Activated B cell treated with CpG ODN at 0.5 μM for 24 hours (primary cell): Measurements from ENCODE around the gene NECAB3. TPM values are rescaled to one million over a fixed set of nuclear protein-coding genes. Genes with fewer than 3 reads are reported as not detected.
A peak's percentile ranks its signal among the peaks of the same experiment; 100 is the strongest.

Experiments used
- ATAC-seq: fragments of 200-7000 bp; cut with Tn5 transposase; one replicate; pipeline ENCODE4 v1.10.0; 2021; ENCODE audit warnings: low read depth, mild to moderate bottlenecking, moderate library complexity
- CTCF ChIA-PET: fragments of 350-600 bp; sonication (Branson Sonifier 250); formaldehyde crosslinking; loops from one replicate; lab custom pipeline; 2021; ENCODE audit warnings: antibody characterized with exemption; lab: Charles Lee
- POLR2A ChIA-PET: fragments of 350-600 bp; sonication (Branson Sonifier 250); formaldehyde crosslinking; loops from one replicate; lab custom pipeline; 2021; ENCODE audit warnings: antibody characterized with exemption; lab: Charles Lee
- DNase-seq: peaks from one replicate; pipeline ENCODE4 v3.0.0; 2022
- H3K27ac Mint-ChIP-seq: one replicate; pipeline ENCODE4 v1.8.0; 2020; ENCODE audit warnings: mixed read lengths
- H3K27me3 Mint-ChIP-seq: one replicate; pipeline ENCODE4 v1.8.0; 2021; ENCODE audit warnings: mixed read lengths
- H3K36me3 Mint-ChIP-seq: one replicate; pipeline ENCODE4 v1.8.0; 2021; ENCODE audit warnings: low read depth, mixed read lengths
- H3K4me1 Mint-ChIP-seq: one replicate; pipeline ENCODE4 v1.8.0; 2021; ENCODE audit warnings: mixed read lengths
- H3K4me3 Mint-ChIP-seq: one replicate; pipeline ENCODE4 v1.8.0; 2020; ENCODE audit warnings: mild to moderate bottlenecking, mixed read lengths
- H3K9me3 Mint-ChIP-seq: one replicate; pipeline ENCODE4 v1.8.0; 2020; ENCODE audit warnings: mixed read lengths
- intact Hi-C: fragments of 100-400 bp; cut with micrococcal nuclease; formaldehyde crosslinking; loops from one replicate; pipeline ENCODE4 v1.15.1; 2024
- total RNA-seq: library from RNA; stranded (reverse); gene quantifications from 2 replicates; pipeline ENCODE4 v1.2.3, GENCODE V29; 2022
- TF ChIP-seq, protein P1 (sequence below): fragments of 200-600 bp; IDR thresholded peaks from one replicate; pipeline ENCODE4 v1.8.0; 2022; ENCODE audit warnings: antibody characterized with exemption, mild to moderate bottlenecking

NECAB3 gene
- total RNA-seq, 1 donor from 2014 or later, result 7.5 TPM

GRCh38 chr20:33681288-33681687, 7.1 kb upstream of the NECAB3 start:
- Mint-ChIP-seq H3K4me1 (peaks cover 47% of the 10 kb centered on the region), H3K27me3 (no peaks in the 10 kb centered on the region), H3K9me3 (no peaks in the 10 kb centered on the region), H3K36me3 (no peaks in the 10 kb centered on the region), H3K27ac (no peak overlapping the region), H3K4me3 (no peak overlapping the region)
- CTCF ChIA-PET, result interaction anchor here (0.8 kb wide), 1 partner anchor 14 kb away, joined by 3 read pairs; no protein-coding TSS in a partner anchor
- intact Hi-C loops, result no loop called here
- ATAC-seq (no peak), DNase-seq (no peak)
- POLR2A ChIA-PET, result interaction anchor here (1.5 kb wide), 1 partner anchor 38 kb away, joined by 3 read pairs; the partner anchor contains the start of gene PXMP4
- TF ChIP-seq, protein P1, sequence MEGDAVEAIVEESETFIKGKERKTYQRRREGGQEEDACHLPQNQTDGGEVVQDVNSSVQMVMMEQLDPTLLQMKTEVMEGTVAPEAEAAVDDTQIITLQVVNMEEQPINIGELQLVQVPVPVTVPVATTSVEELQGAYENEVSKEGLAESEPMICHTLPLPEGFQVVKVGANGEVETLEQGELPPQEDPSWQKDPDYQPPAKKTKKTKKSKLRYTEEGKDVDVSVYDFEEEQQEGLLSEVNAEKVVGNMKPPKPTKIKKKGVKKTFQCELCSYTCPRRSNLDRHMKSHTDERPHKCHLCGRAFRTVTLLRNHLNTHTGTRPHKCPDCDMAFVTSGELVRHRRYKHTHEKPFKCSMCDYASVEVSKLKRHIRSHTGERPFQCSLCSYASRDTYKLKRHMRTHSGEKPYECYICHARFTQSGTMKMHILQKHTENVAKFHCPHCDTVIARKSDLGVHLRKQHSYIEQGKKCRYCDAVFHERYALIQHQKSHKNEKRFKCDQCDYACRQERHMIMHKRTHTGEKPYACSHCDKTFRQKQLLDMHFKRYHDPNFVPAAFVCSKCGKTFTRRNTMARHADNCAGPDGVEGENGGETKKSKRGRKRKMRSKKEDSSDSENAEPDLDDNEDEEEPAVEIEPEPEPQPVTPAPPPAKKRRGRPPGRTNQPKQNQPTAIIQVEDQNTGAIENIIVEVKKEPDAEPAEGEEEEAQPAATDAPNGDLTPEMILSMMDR, result no peak

GRCh38 chr20:33680686-33681085, 6.5 kb upstream of the NECAB3 start:
- intact Hi-C loops, result no loop called here
- Mint-ChIP-seq H3K4me1 (peaks cover 47% of the 10 kb centered on the region), H3K36me3 (no peaks in the 10 kb centered on the region), H3K27me3 (no peaks in the 10 kb centered on the region), H3K27ac (no peak overlapping the region), H3K9me3 (no peaks in the 10 kb centered on the region), H3K4me3 (no peak overlapping the region)
- ChIA-PET CTCF (no interaction called here), POLR2A (interaction anchor here (1.5 kb wide), 1 partner anchor 39 kb away, joined by 3 read pairs; the partner anchor contains the start of gene PXMP4)
- ATAC-seq, result no peak
- no peak for DNase-seq
- TF ChIP-seq, protein P1, result no peak

DNA sequence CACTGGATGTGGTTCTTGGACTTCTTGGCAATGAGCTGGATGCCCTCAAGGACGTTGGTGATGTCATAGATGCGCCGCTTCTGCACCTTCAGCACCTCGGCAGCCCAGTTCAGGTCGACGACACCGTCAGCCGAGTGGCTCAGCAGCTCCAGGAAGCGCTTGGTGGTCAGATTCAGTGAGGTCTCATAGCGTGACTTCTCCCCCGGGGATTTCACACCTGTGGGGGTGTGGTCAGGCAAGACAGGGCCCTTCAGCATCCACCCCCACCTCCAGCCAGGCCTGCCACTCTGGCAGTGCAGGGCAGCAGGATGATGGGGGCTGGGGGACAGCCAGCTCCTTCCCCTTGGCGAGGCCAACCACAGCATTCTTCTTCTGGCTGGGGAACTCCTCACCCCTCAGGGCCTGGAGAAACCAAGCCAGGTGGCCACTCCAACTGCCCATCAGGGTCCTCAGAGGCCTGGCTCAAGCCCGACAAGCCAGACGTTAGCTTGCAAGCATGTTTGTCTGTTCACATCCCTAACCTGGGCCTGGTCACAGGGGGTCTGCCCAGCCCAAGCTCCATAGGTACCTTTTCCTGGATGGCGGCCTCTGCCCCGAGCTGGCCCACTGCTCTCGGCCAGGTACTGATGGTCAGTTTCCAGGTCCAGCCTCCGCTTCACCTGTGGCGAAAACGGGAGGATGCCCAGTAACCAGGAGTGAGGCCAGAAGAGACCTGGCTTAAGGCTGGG, 5.7 kb upstream of the NECAB3 start:
- H3K9me3 Mint-ChIP-seq, result no peaks in the 10 kb centered on the region
- H3K27me3 Mint-ChIP-seq, result no peaks in the 10 kb centered on the region
- TF ChIP-seq, protein P1, result no peak
- H3K4me3 Mint-ChIP-seq, result no peak overlapping the region
- peaks cover 43% of the 10 kb centered on the region for H3K4me1 Mint-ChIP-seq
- H3K36me3 Mint-ChIP-seq, result no peaks in the 10 kb centered on the region
- peak overlapping the region; percentile 35 for H3K27ac Mint-ChIP-seq
- no peak for DNase-seq
- ATAC-seq, result peak; percentile 86
- intact Hi-C loops, result no loop called here
- ChIA-PET POLR2A (interaction anchor here (0.8 to 1.9 kb wide), 4 partner anchors 12 to 99 kb away, joined by 3 to 18 read pairs (median 3); partner anchors contain the start of genes ACTL10 and PXMP4), CTCF (interaction anchor here (2.7 kb wide), 1 partner anchor 12 kb away, joined by 23 read pairs; no protein-coding TSS in a partner anchor)

DNA sequence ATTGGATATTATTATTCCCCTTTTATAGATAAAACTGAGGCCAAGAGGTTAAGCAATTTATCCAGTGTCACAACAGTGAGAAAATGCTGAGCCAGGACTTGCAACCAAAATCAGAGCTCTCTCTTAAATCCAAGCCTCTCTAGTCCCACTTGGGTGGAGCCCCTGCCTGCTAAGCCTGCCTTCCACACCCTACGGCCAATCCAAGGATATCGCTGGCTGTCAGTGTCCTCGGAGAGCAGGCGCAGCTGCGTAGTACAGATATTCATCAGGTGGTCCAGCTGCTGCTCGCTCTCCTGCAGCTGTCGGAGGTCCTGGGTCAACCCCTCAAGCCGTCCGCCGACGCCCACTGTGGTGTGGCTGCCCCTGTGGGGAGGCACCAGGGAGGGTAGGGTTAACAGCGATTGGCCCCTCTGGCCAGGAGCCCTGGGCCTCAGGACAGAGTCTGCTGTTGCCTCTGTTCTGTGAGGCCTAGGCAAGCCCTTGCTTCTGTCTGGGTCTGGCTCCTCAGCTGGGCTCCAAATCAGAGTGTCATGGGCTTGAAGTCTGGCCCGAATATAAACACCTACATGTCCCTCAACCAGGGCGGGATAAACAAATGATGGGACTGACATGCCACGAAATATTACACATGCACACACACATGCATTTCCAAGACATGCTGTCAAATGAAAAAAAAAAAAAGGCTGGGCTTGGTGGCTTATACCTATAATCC, 3.9 kb upstream of the NECAB3 start:
- ATAC-seq (no peak), DNase-seq (no peak)
- Mint-ChIP-seq H3K27me3 (no peaks in the 10 kb centered on the region), H3K27ac (peak overlapping the region; percentile 35), H3K4me1 (peaks cover 47% of the 10 kb centered on the region), H3K4me3 (no peak overlapping the region), H3K9me3 (no peaks in the 10 kb centered on the region), H3K36me3 (no peaks in the 10 kb centered on the region)
- ChIA-PET CTCF (interaction anchor here (2.7 kb wide), 1 partner anchor 10 kb away, joined by 23 read pairs; no protein-coding TSS in a partner anchor), POLR2A (interaction anchor here (0.6 to 0.7 kb wide), 2 partner anchors 130 to 234 kb away, joined by 7 to 10 read pairs; no protein-coding TSS in a partner anchor)
- TF ChIP-seq, protein P1, result no peak
- intact Hi-C loops, result no loop called here
